ENCODE measurements around the gene ANGPTL8. TPM values are rescaled to one million over a fixed set of nuclear protein-coding genes. Genes with fewer than 3 reads are reported as not detected.

The ANGPTL8 gene
- total and polyA plus RNA-seq, 10 donors: 0.30 TPM; not detected in 9

Other genes with a start within 250 kb of the ANGPTL8 start
- gene LDLR, start 150.2 kb upstream of the ANGPTL8 start, total RNA-seq: 100 to 1,000 TPM in 1 of 7 donors, 10 to 100 TPM in 6; 17.9 to 117 (median 49.0) TPM
- 10 to 100 TPM in 1 of 3 donors, 1 to 10 TPM in 2; 7.0 to 15.7 (median 7.8) TPM for gene LDLR, start 150.2 kb upstream of the ANGPTL8 start, polyA plus RNA-seq
- gene SPC24, start 83.8 kb upstream of the ANGPTL8 start, total RNA-seq: 1 to 10 TPM; 2.0 to 9.7 (median 3.6) TPM
- 1 to 10 TPM; 1.7 to 4.4 (median 3.9) TPM for gene SPC24, start 83.8 kb upstream of the ANGPTL8 start, polyA plus RNA-seq
- gene KANK2, start 42.1 kb upstream of the ANGPTL8 start, total RNA-seq: 100 to 1,000 TPM in 4 of 7 donors, 10 to 100 TPM in 3; 47.7 to 144 (median 117) TPM
- 10 to 100 TPM; 16.3 to 34.9 (median 20.1) TPM for gene KANK2, start 42.1 kb upstream of the ANGPTL8 start, polyA plus RNA-seq
- 100 to 1,000 TPM in 1 of 7 donors, 10 to 100 TPM in 6; 26.2 to 105 (median 57.3) TPM for gene DOCK6, start 22.9 kb downstream of the ANGPTL8 start, total RNA-seq
- gene DOCK6, start 22.9 kb downstream of the ANGPTL8 start, polyA plus RNA-seq: 10 to 100 TPM; 12.5 to 45.8 (median 40.2) TPM
- not detected for gene TSPAN16, start 56.5 kb downstream of the ANGPTL8 start, total RNA-seq
- not detected for gene TSPAN16, start 56.5 kb downstream of the ANGPTL8 start, polyA plus RNA-seq
- gene RAB3D, start 100.0 kb downstream of the ANGPTL8 start, total RNA-seq: 10 to 100 TPM; 26.7 to 51.3 (median 43.5) TPM
- gene RAB3D, start 100.0 kb downstream of the ANGPTL8 start, polyA plus RNA-seq: 1 to 10 TPM; 2.5 to 6.4 (median 3.3) TPM
- gene TMEM205, start 106.6 kb downstream of the ANGPTL8 start, total RNA-seq: 100 to 1,000 TPM in 3 of 7 donors, 10 to 100 TPM in 4; 44.1 to 143 (median 54.2) TPM
- gene TMEM205, start 106.6 kb downstream of the ANGPTL8 start, polyA plus RNA-seq: 10 to 100 TPM; 65.8 to 82.0 (median 73.4) TPM
- 10 to 100 TPM; 40.1 to 57.5 (median 51.3) TPM for gene CCDC159, start 106.9 kb downstream of the ANGPTL8 start, total RNA-seq
- 10 to 100 TPM; 34.7 to 83.7 (median 73.9) TPM for gene CCDC159, start 106.9 kb downstream of the ANGPTL8 start, polyA plus RNA-seq
- 10 to 100 TPM; 19.0 to 41.0 (median 26.6) TPM for gene PLPPR2, start 115.8 kb downstream of the ANGPTL8 start, total RNA-seq
- gene PLPPR2, start 115.8 kb downstream of the ANGPTL8 start, polyA plus RNA-seq: 10 to 100 TPM in 1 of 3 donors, 1 to 10 TPM in 2; 4.2 to 10.8 (median 8.5) TPM
- 1 to 10 TPM; 2.7 to 6.0 (median 4.0) TPM for gene SWSAP1, start 135.0 kb downstream of the ANGPTL8 start, total RNA-seq
- 1 to 10 TPM; 7.0 to 9.3 (median 8.3) TPM for gene SWSAP1, start 135.0 kb downstream of the ANGPTL8 start, polyA plus RNA-seq
- 10 to 100 TPM; 15.0 to 24.0 (median 19.9) TPM for gene EPOR, start 144.7 kb downstream of the ANGPTL8 start, total RNA-seq
- gene EPOR, start 144.7 kb downstream of the ANGPTL8 start, polyA plus RNA-seq: 1 to 10 TPM; 4.5 to 8.2 (median 5.6) TPM
- gene RGL3, start 179.7 kb downstream of the ANGPTL8 start, total RNA-seq: 10 to 100 TPM; 17.9 to 57.7 (median 37.8) TPM
- gene RGL3, start 179.7 kb downstream of the ANGPTL8 start, polyA plus RNA-seq: 10 to 100 TPM in 2 of 3 donors, 1 to 10 TPM in 1; 5.1 to 16.4 (median 11.2) TPM
- gene ODAD3, start 195.5 kb downstream of the ANGPTL8 start, total RNA-seq: 1 to 10 TPM in 3 of 7 donors, under 1 TPM in 4; 0.23 to 2.3 (median 0.85) TPM
- gene ODAD3, start 195.5 kb downstream of the ANGPTL8 start, polyA plus RNA-seq: 1 to 10 TPM in 2 of 3 donors, under 1 TPM in 1; 0.59 to 2.1 (median 1.7) TPM
- gene PRKCSH, start 196.0 kb downstream of the ANGPTL8 start, total RNA-seq: 100 to 1,000 TPM; 114 to 258 (median 230) TPM
- gene PRKCSH, start 196.0 kb downstream of the ANGPTL8 start, polyA plus RNA-seq: 100 to 1,000 TPM in 1 of 3 donors, 10 to 100 TPM in 2; 80.3 to 105 (median 86.0) TPM
- gene ELAVL3, start 241.4 kb downstream of the ANGPTL8 start, total RNA-seq: not detected
- under 1 TPM in 1 of 3 donors, not detected in 2; 0.02 TPM for gene ELAVL3, start 241.4 kb downstream of the ANGPTL8 start, polyA plus RNA-seq